ENCODE data around the gene MMAB. TPM values are rescaled to one million over a fixed set of nuclear protein-coding genes. Genes with fewer than 3 reads are reported as not detected.

Gene MMAB
- total and polyA plus RNA-seq, 2 of the 13 experiments (the other 11 are each of a cell fraction or from before 2014, with no cell fraction given) = 26.1 to 77.3 TPM

DNA sequence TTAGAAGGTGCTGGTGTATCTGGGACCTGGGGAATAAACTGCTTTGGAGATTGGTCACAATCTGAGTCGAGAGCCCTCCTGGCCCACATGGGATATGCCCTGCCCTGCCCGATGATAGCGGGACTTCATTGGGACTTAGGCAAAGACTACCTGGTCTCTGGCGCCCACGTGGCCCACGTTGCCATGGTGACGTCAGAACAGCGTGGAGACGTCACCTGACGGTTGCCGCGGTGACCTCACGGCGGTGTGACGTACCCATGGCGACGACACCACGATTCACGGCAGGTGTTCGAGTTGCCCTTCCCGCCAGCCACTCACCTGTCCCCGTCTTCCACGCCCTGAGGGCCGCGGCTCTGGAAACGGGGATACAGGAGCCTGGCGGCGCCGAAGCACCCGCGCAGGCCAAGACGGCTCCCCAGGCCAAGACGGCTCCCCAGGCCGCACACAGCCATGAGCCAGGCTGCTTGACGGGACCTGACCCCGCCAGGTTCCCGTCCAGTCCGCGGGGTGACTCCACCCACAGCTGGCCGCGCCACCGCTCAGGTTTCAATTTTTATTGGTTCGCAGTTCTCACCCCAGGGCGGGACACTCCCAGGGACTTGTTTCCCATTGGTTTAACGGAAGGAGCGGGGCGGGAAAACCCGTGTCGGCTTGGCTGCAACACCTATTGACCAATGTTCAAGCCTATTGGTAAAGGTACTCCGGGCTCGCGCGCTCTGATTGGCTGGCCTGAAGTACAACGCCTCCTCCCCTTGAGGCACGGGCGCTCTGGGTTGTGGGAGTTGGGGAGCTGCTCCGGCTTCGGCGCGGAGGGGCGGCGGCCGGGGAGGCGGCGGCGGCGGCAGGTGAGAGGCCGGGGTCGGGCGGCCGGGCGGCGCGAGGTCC is at the start of gene MMAB, which contains the start of gene MVK (continued):
- TF ChIP-seq KLF6 (CRISPR knock-in tag; IDR thresholded peaks at IDR 0.05) (peak; percentile 72; the same call in 1 of the 2 replicates), RFX1 (IDR thresholded peaks at IDR 0.05) (peak; percentile 83), PHB2 (IDR thresholded peaks at IDR 0.05; ENCODE audit: partially characterized antibody) (no peak), TGIF2 (CRISPR knock-in tag; IDR thresholded peaks at IDR 0.05) (peak; percentile 93), KLF12 (CRISPR knock-in tag; IDR thresholded peaks at IDR 0.05; ENCODE audit: borderline replicate concordance) (no peak; the same call in 1 of the 2 replicates), ZBTB7A (CRISPR knock-in tag; IDR thresholded peaks at IDR 0.05) (0 out of 2 replicates have a peak, but pooled peaks have one; percentile 19), NKX3-1 (CRISPR knock-in tag; IDR thresholded peaks at IDR 0.05) (peak; percentile 58; the same call in 1 of the 2 replicates), ZNF891 (CRISPR knock-in tag; IDR thresholded peaks at IDR 0.05) (peak; percentile 93), MXD4 (CRISPR knock-in tag; IDR thresholded peaks at IDR 0.05) (peak; percentile 98)
- TF ChIP-seq, protein P1, sequence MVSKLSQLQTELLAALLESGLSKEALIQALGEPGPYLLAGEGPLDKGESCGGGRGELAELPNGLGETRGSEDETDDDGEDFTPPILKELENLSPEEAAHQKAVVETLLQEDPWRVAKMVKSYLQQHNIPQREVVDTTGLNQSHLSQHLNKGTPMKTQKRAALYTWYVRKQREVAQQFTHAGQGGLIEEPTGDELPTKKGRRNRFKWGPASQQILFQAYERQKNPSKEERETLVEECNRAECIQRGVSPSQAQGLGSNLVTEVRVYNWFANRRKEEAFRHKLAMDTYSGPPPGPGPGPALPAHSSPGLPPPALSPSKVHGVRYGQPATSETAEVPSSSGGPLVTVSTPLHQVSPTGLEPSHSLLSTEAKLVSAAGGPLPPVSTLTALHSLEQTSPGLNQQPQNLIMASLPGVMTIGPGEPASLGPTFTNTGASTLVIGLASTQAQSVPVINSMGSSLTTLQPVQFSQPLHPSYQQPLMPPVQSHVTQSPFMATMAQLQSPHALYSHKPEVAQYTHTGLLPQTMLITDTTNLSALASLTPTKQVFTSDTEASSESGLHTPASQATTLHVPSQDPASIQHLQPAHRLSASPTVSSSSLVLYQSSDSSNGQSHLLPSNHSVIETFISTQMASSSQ (IDR thresholded peaks at IDR 0.05; ENCODE audit: low read depth) = 0 out of 2 replicates have a peak, but pooled peaks have one; percentile 22
- TF ChIP-seq, protein P1 (CRISPR knock-in tag; IDR thresholded peaks at IDR 0.05; ENCODE audit: borderline replicate concordance) = peak; percentile 48; the same call in 1 of the 2 replicates
- TF ChIP-seq, protein P2, sequence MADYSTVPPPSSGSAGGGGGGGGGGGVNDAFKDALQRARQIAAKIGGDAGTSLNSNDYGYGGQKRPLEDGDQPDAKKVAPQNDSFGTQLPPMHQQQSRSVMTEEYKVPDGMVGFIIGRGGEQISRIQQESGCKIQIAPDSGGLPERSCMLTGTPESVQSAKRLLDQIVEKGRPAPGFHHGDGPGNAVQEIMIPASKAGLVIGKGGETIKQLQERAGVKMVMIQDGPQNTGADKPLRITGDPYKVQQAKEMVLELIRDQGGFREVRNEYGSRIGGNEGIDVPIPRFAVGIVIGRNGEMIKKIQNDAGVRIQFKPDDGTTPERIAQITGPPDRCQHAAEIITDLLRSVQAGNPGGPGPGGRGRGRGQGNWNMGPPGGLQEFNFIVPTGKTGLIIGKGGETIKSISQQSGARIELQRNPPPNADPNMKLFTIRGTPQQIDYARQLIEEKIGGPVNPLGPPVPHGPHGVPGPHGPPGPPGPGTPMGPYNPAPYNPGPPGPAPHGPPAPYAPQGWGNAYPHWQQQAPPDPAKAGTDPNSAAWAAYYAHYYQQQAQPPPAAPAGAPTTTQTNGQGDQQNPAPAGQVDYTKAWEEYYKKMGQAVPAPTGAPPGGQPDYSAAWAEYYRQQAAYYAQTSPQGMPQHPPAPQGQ (CRISPR knock-in tag; IDR thresholded peaks at IDR 0.05; ENCODE audit: borderline replicate concordance) = no peak
- TF ChIP-seq, protein P3, sequence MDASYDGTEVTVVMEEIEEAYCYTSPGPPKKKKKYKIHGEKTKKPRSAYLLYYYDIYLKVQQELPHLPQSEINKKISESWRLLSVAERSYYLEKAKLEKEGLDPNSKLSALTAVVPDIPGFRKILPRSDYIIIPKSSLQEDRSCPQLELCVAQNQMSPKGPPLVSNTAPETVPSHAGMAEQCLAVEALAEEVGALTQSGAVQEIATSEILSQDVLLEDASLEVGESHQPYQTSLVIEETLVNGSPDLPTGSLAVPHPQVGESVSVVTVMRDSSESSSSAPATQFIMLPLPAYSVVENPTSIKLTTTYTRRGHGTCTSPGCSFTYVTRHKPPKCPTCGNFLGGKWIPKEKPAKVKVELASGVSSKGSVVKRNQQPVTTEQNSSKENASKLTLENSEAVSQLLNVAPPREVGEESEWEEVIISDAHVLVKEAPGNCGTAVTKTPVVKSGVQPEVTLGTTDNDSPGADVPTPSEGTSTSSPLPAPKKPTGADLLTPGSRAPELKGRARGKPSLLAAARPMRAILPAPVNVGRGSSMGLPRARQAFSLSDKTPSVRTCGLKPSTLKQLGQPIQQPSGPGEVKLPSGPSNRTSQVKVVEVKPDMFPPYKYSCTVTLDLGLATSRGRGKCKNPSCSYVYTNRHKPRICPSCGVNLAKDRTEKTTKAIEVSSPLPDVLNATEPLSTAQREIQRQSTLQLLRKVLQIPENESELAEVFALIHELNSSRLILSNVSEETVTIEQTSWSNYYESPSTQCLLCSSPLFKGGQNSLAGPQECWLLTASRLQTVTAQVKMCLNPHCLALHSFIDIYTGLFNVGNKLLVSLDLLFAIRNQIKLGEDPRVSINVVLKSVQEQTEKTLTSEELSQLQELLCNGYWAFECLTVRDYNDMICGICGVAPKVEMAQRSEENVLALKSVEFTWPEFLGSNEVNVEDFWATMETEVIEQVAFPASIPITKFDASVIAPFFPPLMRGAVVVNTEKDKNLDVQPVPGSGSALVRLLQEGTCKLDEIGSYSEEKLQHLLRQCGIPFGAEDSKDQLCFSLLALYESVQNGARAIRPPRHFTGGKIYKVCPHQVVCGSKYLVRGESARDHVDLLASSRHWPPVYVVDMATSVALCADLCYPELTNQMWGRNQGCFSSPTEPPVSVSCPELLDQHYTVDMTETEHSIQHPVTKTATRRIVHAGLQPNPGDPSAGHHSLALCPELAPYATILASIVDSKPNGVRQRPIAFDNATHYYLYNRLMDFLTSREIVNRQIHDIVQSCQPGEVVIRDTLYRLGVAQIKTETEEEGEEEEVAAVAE (CRISPR knock-in tag; IDR thresholded peaks at IDR 0.05; ENCODE audit: borderline replicate concordance) = peak; percentile 99
- TF ChIP-seq, protein P4, sequence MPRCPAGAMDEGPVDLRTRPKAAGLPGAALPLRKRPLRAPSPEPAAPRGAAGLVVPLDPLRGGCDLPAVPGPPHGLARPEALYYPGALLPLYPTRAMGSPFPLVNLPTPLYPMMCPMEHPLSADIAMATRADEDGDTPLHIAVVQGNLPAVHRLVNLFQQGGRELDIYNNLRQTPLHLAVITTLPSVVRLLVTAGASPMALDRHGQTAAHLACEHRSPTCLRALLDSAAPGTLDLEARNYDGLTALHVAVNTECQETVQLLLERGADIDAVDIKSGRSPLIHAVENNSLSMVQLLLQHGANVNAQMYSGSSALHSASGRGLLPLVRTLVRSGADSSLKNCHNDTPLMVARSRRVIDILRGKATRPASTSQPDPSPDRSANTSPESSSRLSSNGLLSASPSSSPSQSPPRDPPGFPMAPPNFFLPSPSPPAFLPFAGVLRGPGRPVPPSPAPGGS (CRISPR knock-in tag; IDR thresholded peaks at IDR 0.05) = peak; percentile 92; the same call in 1 of the 2 replicates
- TF ChIP-seq, protein P5, sequence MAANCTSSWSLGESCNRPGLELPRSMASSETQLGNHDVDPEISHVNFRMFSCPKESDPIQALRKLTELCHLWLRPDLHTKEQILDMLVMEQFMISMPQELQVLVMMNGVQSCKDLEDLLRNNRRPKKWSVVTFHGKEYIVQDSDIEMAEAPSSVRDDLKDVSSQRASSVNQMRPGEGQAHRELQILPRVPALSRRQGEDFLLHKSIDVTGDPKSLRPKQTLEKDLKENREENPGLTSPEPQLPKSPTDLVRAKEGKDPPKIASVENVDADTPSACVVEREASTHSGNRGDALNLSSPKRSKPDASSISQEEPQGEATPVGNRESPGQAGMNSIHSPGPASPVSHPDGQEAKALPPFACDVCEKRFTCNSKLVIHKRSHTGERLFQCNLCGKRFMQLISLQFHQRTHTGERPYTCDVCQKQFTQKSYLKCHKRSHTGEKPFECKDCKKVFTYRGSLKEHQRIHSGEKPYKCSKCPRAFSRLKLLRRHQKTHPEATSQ (CRISPR knock-in tag; IDR thresholded peaks at IDR 0.05; ENCODE audit: borderline replicate concordance) = peak; percentile 52; the same call in 1 of the 2 replicates

All from HepG2 (cell line).